OCI-LY1 (cell line): Measurements from ENCODE around the gene PARS2.

Experiments
- H2AFZ ChIP-seq: fragments of 200-600 bp; sonication (generic), shearing (Covaris generic); 2 replicates; pipeline ENCODE4 v1.6.0; 2014; ENCODE audit warnings: antibody characterized with exemption, mild to moderate bottlenecking, low read length
- H3F3A ChIP-seq: fragments of 200-600 bp; sonication (generic), shearing (Covaris generic); 2 replicates; pipeline ENCODE4 v1.6.0; 2014; ENCODE audit warnings: mild to moderate bottlenecking, antibody characterized with exemption, low read length, moderate library complexity; ENCODE audit not compliant: insufficient read depth
- H3K27ac ChIP-seq: fragments of 200-600 bp; sonication (generic); 2 replicates; pipeline ENCODE4 v1.5.1; 2014; ENCODE audit warnings: low read length, mixed run types, mild to moderate bottlenecking, low read depth; ENCODE audit not compliant: poor library complexity, severe bottlenecking
- H3K27me3 ChIP-seq: fragments of 200-600 bp; sonication (generic); 2 replicates; pipeline ENCODE4 v1.6.0; 2014; ENCODE audit warnings: antibody characterized with exemption, mild to moderate bottlenecking, low read length, moderate library complexity; ENCODE audit not compliant: insufficient read depth
- H3K36me3 ChIP-seq: fragments of 200-600 bp; sonication (generic); 2 replicates; pipeline ENCODE4 v1.6.1; 2014; ENCODE audit warnings: mild to moderate bottlenecking, antibody characterized with exemption, low read length, moderate library complexity, mixed read lengths; ENCODE audit not compliant: insufficient read depth
- H3K4me1 ChIP-seq: fragments of 200-600 bp; sonication (generic); 2 replicates; pipeline ENCODE4 v1.5.1; 2014; ENCODE audit warnings: mild to moderate bottlenecking, low read length, moderate library complexity; ENCODE audit not compliant: insufficient read depth, severe bottlenecking
- H3K4me2 ChIP-seq: fragments of 200-600 bp; sonication (generic), shearing (Covaris generic); 2 replicates; pipeline ENCODE4 v1.6.1; 2014; ENCODE audit warnings: low read length
- H3K4me3 ChIP-seq: fragments of 200-600 bp; sonication (generic); 2 replicates; pipeline ENCODE4 v1.5.1; 2014; ENCODE audit warnings: low read length, low read depth, mild to moderate bottlenecking, mixed read lengths; ENCODE audit not compliant: poor library complexity, severe bottlenecking
- H3K79me2 ChIP-seq: fragments of 200-600 bp; shearing (Covaris generic); 2 replicates; pipeline ENCODE4 v1.6.1; 2016; ENCODE audit warnings: mixed run types, low read length, mixed read lengths; ENCODE audit not compliant: insufficient read depth
- H3K9ac ChIP-seq: fragments of 200-600 bp; sonication (generic), shearing (Covaris generic); 2 replicates; pipeline ENCODE4 v1.6.1; 2014; ENCODE audit warnings: mild to moderate bottlenecking, low read length, mixed read lengths
- H3K9me2 ChIP-seq: fragments of 200-600 bp; sonication (generic), shearing (Covaris generic); 2 replicates; pipeline ENCODE4 v1.6.1; 2014; ENCODE audit warnings: low read depth, mild to moderate bottlenecking, low read length, mixed read lengths
- H3K9me3 ChIP-seq: fragments of 200-600 bp; shearing (Covaris generic); 2 replicates; pipeline ENCODE4 v1.6.1; 2014; ENCODE audit warnings: low read length, mixed read lengths
- H4K20me1 ChIP-seq: fragments of 200-600 bp; sonication (generic), shearing (Covaris generic); 2 replicates; pipeline ENCODE4 v1.6.0; 2016; ENCODE audit warnings: mild to moderate bottlenecking, low read length; ENCODE audit not compliant: insufficient read depth
- CTCF ChIP-seq: fragments of 200-600 bp; sonication (generic), shearing (Covaris generic); IDR thresholded peaks from 2 replicates; pipeline ENCODE4 v1.5.1; 2017; ENCODE audit warnings: mild to moderate bottlenecking, antibody characterized with exemption, low read length, moderate library complexity, mixed read lengths
- EZH2 ChIP-seq: fragments of 200-600 bp; sonication (generic), shearing (Covaris generic); IDR thresholded peaks from 2 replicates; pipeline ENCODE4 v1.8.0; 2017; ENCODE audit warnings: borderline replicate concordance, mixed run types, mild to moderate bottlenecking, antibody characterized with exemption, low read length, moderate library complexity, mixed read lengths

The PARS2 gene

DNA sequence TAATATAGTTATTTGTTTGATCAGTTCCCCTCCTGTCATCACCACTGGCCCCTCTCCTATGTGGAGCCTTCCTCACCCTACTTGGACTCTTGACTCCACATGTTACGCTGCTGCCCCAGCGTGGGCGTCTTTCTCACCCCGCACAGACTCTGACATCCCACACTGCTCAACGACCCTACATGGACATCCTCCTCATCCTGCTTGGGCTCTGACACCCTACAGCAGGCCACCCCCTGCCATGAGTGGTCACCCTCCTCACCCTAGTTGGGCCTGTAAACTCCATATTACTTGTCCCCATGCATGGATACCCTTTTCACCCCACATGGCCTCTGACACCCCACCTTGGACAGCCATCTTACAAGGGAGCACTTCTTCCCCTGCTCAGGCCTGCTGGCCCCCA is 27.6 kb downstream of the PARS2 start:
- no peaks in the 10 kb centered on the region for H3K9me2 ChIP-seq
- no peaks in the 10 kb centered on the region for H3K27me3 ChIP-seq
- H3K4me2 ChIP-seq: no peak overlapping the region
- no peaks in the 10 kb centered on the region for H3K4me1 ChIP-seq
- no peaks in the 10 kb centered on the region for H3F3A ChIP-seq
- H2AFZ ChIP-seq: no peak overlapping the region
- no peak overlapping the region for H3K27ac ChIP-seq
- H3K9ac ChIP-seq: no peak overlapping the region
- H3K79me2 ChIP-seq: no peaks in the 10 kb centered on the region
- TF ChIP-seq CTCF (no peak), EZH2 (no peak)
- H3K36me3 ChIP-seq: peaks cover 67% of the 10 kb centered on the region
- no peaks in the 10 kb centered on the region for H3K9me3 ChIP-seq
- no peaks in the 10 kb centered on the region for H4K20me1 ChIP-seq
- H3K4me3 ChIP-seq: no peak overlapping the region

GRCh38 chr1:54728027-54728426 is 36.3 kb downstream of the PARS2 start:
- no peaks in the 10 kb centered on the region for H3K9me3 ChIP-seq
- H3F3A ChIP-seq: no peaks in the 10 kb centered on the region
- H3K36me3 ChIP-seq: peaks cover 87% of the 10 kb centered on the region
- no peaks in the 10 kb centered on the region for H4K20me1 ChIP-seq
- TF ChIP-seq CTCF: no peak
- no peak for TF ChIP-seq EZH2
- no peak overlapping the region for H3K27ac ChIP-seq
- H3K27me3 ChIP-seq: no peaks in the 10 kb centered on the region
- H3K79me2 ChIP-seq: no peaks in the 10 kb centered on the region
- H3K4me3 ChIP-seq: no peak overlapping the region
- no peak overlapping the region for H3K9ac ChIP-seq
- H3K9me2 ChIP-seq: no peaks in the 10 kb centered on the region
- H3K4me2 ChIP-seq: no peak overlapping the region
- no peak overlapping the region for H2AFZ ChIP-seq
- no peaks in the 10 kb centered on the region for H3K4me1 ChIP-seq

DNA sequence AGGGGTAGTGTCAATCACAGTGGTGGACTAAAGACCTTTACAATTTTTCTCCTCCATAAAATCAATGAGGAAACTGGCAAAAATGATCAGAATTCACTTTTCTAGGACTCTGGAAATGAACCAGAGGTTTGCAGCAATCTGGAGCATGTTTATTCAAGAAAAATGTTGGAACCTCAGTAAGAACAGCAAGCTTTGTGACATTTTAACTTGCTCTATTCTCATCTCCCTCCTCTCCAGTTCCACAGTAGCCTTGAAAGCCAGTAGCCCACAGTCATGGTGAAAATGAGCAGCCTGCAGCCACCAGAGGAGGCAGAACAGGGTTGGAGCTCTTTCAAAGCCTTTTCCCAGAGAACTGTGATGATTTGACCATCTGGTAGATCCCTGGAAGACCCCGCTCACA is 39.6 kb downstream of the PARS2 start:
- Histone ChIP-seq H3K27ac (no peak overlapping the region), H4K20me1 (no peaks in the 10 kb centered on the region), H3K4me1 (no peaks in the 10 kb centered on the region), H3K4me3 (no peak overlapping the region), H3F3A (0 out of 2 replicates have a peak, but pooled peaks cover 3% of the 10 kb centered on the region), H3K27me3 (no peaks in the 10 kb centered on the region), H3K4me2 (no peak overlapping the region), H3K79me2 (no peaks in the 10 kb centered on the region), H3K36me3 (peaks cover 97% of the 10 kb centered on the region), H2AFZ (no peak overlapping the region), H3K9me2 (no peaks in the 10 kb centered on the region), H3K9me3 (no peaks in the 10 kb centered on the region), H3K9ac (no peak overlapping the region)
- TF ChIP-seq EZH2 (no peak), CTCF (no peak)
